Fibroblast of skin of abdomen (primary cell): Measurements from ENCODE around the gene TPCN1.

Experiments used
- DNase-seq: peaks from one replicate; pipeline ENCODE4 v3.0.0-alpha.2; 2013

Gene TPCN1

GRCh38 chr12:113242026-113242418 lies 20.8 kb downstream of the TPCN1 start:
- no peak for DNase-seq

GRCh38 chr12:113242560-113242959 lies 21.3 kb downstream of the TPCN1 start:
- no peak for DNase-seq

GRCh38 chr12:113244047-113244460 lies 22.8 kb downstream of the TPCN1 start:
- DNase-seq = no peak

GRCh38 chr12:113244478-113244958 lies 23.3 kb downstream of the TPCN1 start:
- no peak for DNase-seq

GRCh38 chr12:113245695-113246477 lies 24.6 kb downstream of the TPCN1 start:
- peak; percentile 69 for DNase-seq

GRCh38 chr12:113246478-113247122 lies 25.3 kb downstream of the TPCN1 start:
- DNase-seq = no peak

- peak; percentile 54 for DNase-seq
Measured at GRCh38 chr12:113247123-113248050, 26.1 kb downstream of the TPCN1 start.

GRCh38 chr12:113248051-113248825 lies 27.0 kb downstream of the TPCN1 start:
- DNase-seq = no peak

GRCh38 chr12:113248842-113249435 lies 27.7 kb downstream of the TPCN1 start:
- DNase-seq = no peak

GRCh38 chr12:113249546-113249945 lies 28.3 kb downstream of the TPCN1 start:
- no peak for DNase-seq

GRCh38 chr12:113250045-113250444 lies 28.8 kb downstream of the TPCN1 start:
- DNase-seq = no peak

- DNase-seq = no peak
Measured at GRCh38 chr12:113251404-113252070, 30.3 kb downstream of the TPCN1 start.

GRCh38 chr12:113252494-113252893 lies 31.2 kb downstream of the TPCN1 start:
- no peak for DNase-seq

- no peak for DNase-seq
Measured at GRCh38 chr12:113253532-113254285, 32.4 kb downstream of the TPCN1 start.

GRCh38 chr12:113254298-113254697 lies 33.0 kb downstream of the TPCN1 start:
- DNase-seq = no peak

- DNase-seq = no peak
Measured at GRCh38 chr12:113257564-113257963, 36.3 kb downstream of the TPCN1 start.

GRCh38 chr12:113260127-113260526 lies 38.9 kb downstream of the TPCN1 start:
- no peak for DNase-seq

- no peak for DNase-seq
Measured at GRCh38 chr12:113260636-113261300, 39.5 kb downstream of the TPCN1 start.

GRCh38 chr12:113261847-113262470 lies 40.7 kb downstream of the TPCN1 start:
- no peak for DNase-seq
